Tibial nerve (tissue), 4 donors: Measurements from ENCODE around the gene MYL10. TPM values are rescaled to one million over a fixed set of nuclear protein-coding genes. Genes with fewer than 3 reads are reported as not detected.

Experiments used
- DNase-seq, 2 donors: peaks; one replicate each; pipeline ENCODE4 v3.0.0-alpha.2; 2019; ENCODE audit warnings: low spot score in 2 of 2
- H3K27ac ChIP-seq, 4 donors: fragments of 200-600 bp; sonication (generic) in 3 of 4; one replicate each; pipeline ENCODE4 v1.5.1; 2017 to 2019; ENCODE audit warnings: mild to moderate bottlenecking in 1 of 4
- H3K27me3 ChIP-seq, 2 donors: fragments of 200-600 bp; sonication (generic) in 1 of 2; one replicate each; pipeline versions ENCODE4 v1.5.1 to v1.6.0; 2017 to 2019
- H3K36me3 ChIP-seq, 3 donors: fragments of 200-600 bp; sonication (generic); one replicate each; pipeline ENCODE4 v1.5.1; 2018 to 2019
- H3K4me1 ChIP-seq, 4 donors: fragments of 200-600 bp; sonication (generic) in 3 of 4; one replicate each; pipeline ENCODE4 v1.5.1; 2017 to 2019
- H3K4me3 ChIP-seq, 4 donors: fragments of 200-600 bp; sonication (generic) in 3 of 4; one replicate each; pipeline ENCODE4 v1.5.1; 2017 to 2019; ENCODE audit warnings: mild to moderate bottlenecking in 1 of 4, moderate library complexity in 1 of 4
- H3K9me3 ChIP-seq, 4 donors: fragments of 200-600 bp; sonication (generic) in 3 of 4; one replicate each; pipeline ENCODE4 v1.5.1; 2017 to 2019
- CTCF ChIP-seq, 5 experiments: fragments of 200-600 bp in 3 of 5; fragments of 450-650 bp in 2 of 5; sonication (generic) in 3 of 5; IDR thresholded peaks; one replicate each; pipeline ENCODE4 v1.5.1; 2016 to 2019; ENCODE audit warnings: antibody characterized with exemption in 5 of 5, mild to moderate bottlenecking in 3 of 5, moderate library complexity in 2 of 5
- EP300 ChIP-seq, 2 donors: sonication (generic); formaldehyde crosslinking; IDR thresholded peaks; one replicate each; pipeline ENCODE4 v1.6.1; 2017; ENCODE audit warnings: antibody characterized with exemption in 2 of 2, mild to moderate bottlenecking in 1 of 2
- POLR2A ChIP-seq, 2 donors: fragments of 450-650 bp; IDR thresholded peaks; one replicate each; pipeline ENCODE4 v1.6.1; 2017; ENCODE audit warnings: antibody characterized with exemption in 2 of 2, mild to moderate bottlenecking in 2 of 2, moderate library complexity in 2 of 2
- WGBS, 2 donors: methylation state at CpG; one replicate each; pipeline ENCODE4 v1.1.5; 2018; 5-methylcytosine and 5-hydroxymethylcytosine counted together
- total RNA-seq, 4 donors: library from RNA; depleted of rRNA; stranded (reverse); fragments of >200 nt; gene quantifications; one replicate each; pipeline ENCODE4 v1.1.0, GENCODE V29; 2016

MYL10 gene
- total RNA-seq, 4 donors from 2014 or later = not detected

- H3K4me3 ChIP-seq = no peak overlapping the region
- H3K27me3 ChIP-seq = no peaks in the 10 kb centered on the region
- no peak for DNase-seq
- 41 to 56% methylated on average over 1 of the region's 1 CpG for WGBS, 2 donors
- H3K27ac ChIP-seq = no peak overlapping the region
- no peak for TF ChIP-seq POLR2A (IDR thresholded peaks at IDR 0.05)
- TF ChIP-seq CTCF (IDR thresholded peaks at IDR 0.05) = no peak
- TF ChIP-seq EP300 (IDR thresholded peaks at IDR 0.05) = no peak
- no peaks in the 10 kb centered on the region for H3K36me3 ChIP-seq
- peaks cover 0 to 22% (median 0%) of the 10 kb centered on the region in 4 donors for H3K9me3 ChIP-seq
- no peaks in the 10 kb centered on the region for H3K4me1 ChIP-seq
Measured at GRCh38 chr7:101578552-101578951, 50.5 kb downstream of the MYL10 start.

GRCh38 chr7:101576998-101577397 lies 52.1 kb downstream of the MYL10 start:
- TF ChIP-seq POLR2A (IDR thresholded peaks at IDR 0.05) = no peak
- no peak for TF ChIP-seq CTCF (IDR thresholded peaks at IDR 0.05)
- TF ChIP-seq EP300 (IDR thresholded peaks at IDR 0.05) = no peak
- Histone ChIP-seq H3K4me1 (no peaks in the 10 kb centered on the region), H3K4me3 (no peak overlapping the region), H3K27ac (no peak overlapping the region), H3K36me3 (no peaks in the 10 kb centered on the region), H3K9me3 (peaks cover 0 to 29% (median 2%) of the 10 kb centered on the region in 4 donors), H3K27me3 (no peaks in the 10 kb centered on the region)
- no peak for DNase-seq
- 80 to 83% methylated on average over 3 of the region's 3 CpGs for WGBS, 2 donors

- DNase-seq = no peak
- TF ChIP-seq EP300 (IDR thresholded peaks at IDR 0.05) = no peak
- no peak for TF ChIP-seq POLR2A (IDR thresholded peaks at IDR 0.05)
- no peak for TF ChIP-seq CTCF (IDR thresholded peaks at IDR 0.05)
- H3K27ac ChIP-seq = no peak overlapping the region
- no peaks in the 10 kb centered on the region for H3K36me3 ChIP-seq
- no peaks in the 10 kb centered on the region for H3K27me3 ChIP-seq
- no peaks in the 10 kb centered on the region for H3K4me1 ChIP-seq
- H3K4me3 ChIP-seq = no peak overlapping the region
- peaks cover 0 to 38% (median 2%) of the 10 kb centered on the region in 4 donors for H3K9me3 ChIP-seq
Measured at GRCh38 chr7:101575721-101576120, 53.4 kb downstream of the MYL10 start.

- Histone ChIP-seq H3K9me3 (peaks cover 0 to 44% (median 2%) of the 10 kb centered on the region in 4 donors), H3K27ac (no peak overlapping the region), H3K4me3 (no peak overlapping the region), H3K4me1 (no peaks in the 10 kb centered on the region), H3K27me3 (no peaks in the 10 kb centered on the region), H3K36me3 (no peaks in the 10 kb centered on the region)
- no peak for TF ChIP-seq CTCF (IDR thresholded peaks at IDR 0.05)
- no peak for TF ChIP-seq POLR2A (IDR thresholded peaks at IDR 0.05)
- TF ChIP-seq EP300 (IDR thresholded peaks at IDR 0.05) = no peak
- WGBS, 2 donors = 36 to 46% methylated on average over 2 of the region's 2 CpGs
- no peak for DNase-seq
Measured at GRCh38 chr7:101575168-101575567, 53.9 kb downstream of the MYL10 start.

- DNase-seq = no peak
- Histone ChIP-seq H3K9me3 (peaks cover 0 to 50% (median 2%) of the 10 kb centered on the region in 4 donors), H3K4me3 (no peak overlapping the region), H3K4me1 (no peaks in the 10 kb centered on the region), H3K27ac (no peak overlapping the region), H3K27me3 (no peaks in the 10 kb centered on the region), H3K36me3 (no peaks in the 10 kb centered on the region)
- 81 to 98% methylated on average over 2 of the region's 2 CpGs for WGBS, 2 donors
- no peak for TF ChIP-seq POLR2A (IDR thresholded peaks at IDR 0.05)
- TF ChIP-seq CTCF (IDR thresholded peaks at IDR 0.05) = no peak
- TF ChIP-seq EP300 (IDR thresholded peaks at IDR 0.05) = no peak
Measured at GRCh38 chr7:101572156-101572555, 56.9 kb downstream of the MYL10 start.
